Activated CD4-positive, alpha-beta T cell treated with anti-CD3 and anti-CD28 coated beads, Interleukin-2, Interleukin-4, amounts not matched to agents 100 ng/mL and 50 ng/mL, durations not matched to agents 16 hours and 8 hours (primary cell): ENCODE results near the gene CIROP.

ENCODE experiments used
- DNase-seq: peaks from one replicate; pipeline ENCODE4 v3.0.0-alpha.2; 2020; ENCODE audit warnings: low spot score

Gene CIROP

GRCh38 chr14:23093991-23094665 is 10.7 kb downstream of the CIROP start:
- no peak for DNase-seq

GRCh38 chr14:23093526-23093925 is 11.3 kb downstream of the CIROP start:
- no peak for DNase-seq

- no peak for DNase-seq
Measured at GRCh38 chr14:23093104-23093503, 11.7 kb downstream of the CIROP start.

- no peak for DNase-seq
Measured at GRCh38 chr14:23091294-23092225, 13.2 kb downstream of the CIROP start.

- no peak for DNase-seq
Measured at GRCh38 chr14:23090254-23090636, 14.5 kb downstream of the CIROP start.

- DNase-seq, result no peak
Measured at GRCh38 chr14:23089498-23090253, 15.1 kb downstream of the CIROP start.

- no peak for DNase-seq
Measured at GRCh38 chr14:23086565-23086964, 18.2 kb downstream of the CIROP start.

GRCh38 chr14:23085458-23085857 is 19.3 kb downstream of the CIROP start:
- DNase-seq, result peak; percentile 32

GRCh38 chr14:23080474-23080873 is 24.3 kb downstream of the CIROP start:
- no peak for DNase-seq

- no peak for DNase-seq
Measured at GRCh38 chr14:23079716-23080115, 25.1 kb downstream of the CIROP start.

- no peak for DNase-seq
Measured at GRCh38 chr14:23078692-23079116, 26.1 kb downstream of the CIROP start.

GRCh38 chr14:23077962-23078361 is 26.8 kb downstream of the CIROP start:
- no peak for DNase-seq

- peak; percentile 33 for DNase-seq
Measured at GRCh38 chr14:23076785-23077408, 27.9 kb downstream of the CIROP start.

GRCh38 chr14:23074906-23075305 is 29.9 kb downstream of the CIROP start:
- no peak for DNase-seq

- no peak for DNase-seq
Measured at GRCh38 chr14:23071921-23072539, 32.8 kb downstream of the CIROP start.

GRCh38 chr14:23071244-23071920 is 33.4 kb downstream of the CIROP start:
- DNase-seq, result peak; percentile 88

GRCh38 chr14:23070262-23071129 is 34.3 kb downstream of the CIROP start:
- no peak for DNase-seq

GRCh38 chr14:23069413-23069806 is 35.4 kb downstream of the CIROP start:
- no peak for DNase-seq

GRCh38 chr14:23068789-23069412 is 35.9 kb downstream of the CIROP start:
- DNase-seq, result peak; percentile 87
